Activated CD8-positive, alpha-beta T cell treated with anti-CD3 and anti-CD28 coated beads for 36 hours (primary cell): ENCODE results near the gene TRABD2B. TPM values are rescaled to one million over a fixed set of nuclear protein-coding genes. Genes with fewer than 3 reads are reported as not detected.

Experiments
- ATAC-seq: fragments of 200-7000 bp; cut with Tn5 transposase; one replicate; pipeline ENCODE4 v1.10.0; 2021; ENCODE audit warnings: mild to moderate bottlenecking, moderate library complexity
- CTCF ChIA-PET: fragments of 350-600 bp; sonication (Branson Sonifier 250); formaldehyde crosslinking; loops from one replicate; lab custom pipeline; 2021; ENCODE audit warnings: antibody characterized with exemption; lab: Charles Lee
- POLR2A ChIA-PET: fragments of 350-600 bp; sonication (Branson Sonifier 250); formaldehyde crosslinking; loops from one replicate; lab custom pipeline; 2021; ENCODE audit warnings: antibody characterized with exemption; lab: Charles Lee
- DNase-seq: peaks from one replicate; pipeline ENCODE4 v3.0.0-alpha.2; 2020
- H3K27ac Mint-ChIP-seq: one replicate; pipeline ENCODE4 v1.8.0; 2021; ENCODE audit warnings: mild to moderate bottlenecking, mixed read lengths
- H3K27me3 Mint-ChIP-seq: one replicate; pipeline ENCODE4 v1.8.0; 2021; ENCODE audit warnings: mixed read lengths
- H3K36me3 Mint-ChIP-seq: one replicate; pipeline ENCODE4 v1.8.0; 2021; ENCODE audit warnings: low read depth, mixed read lengths
- H3K4me1 Mint-ChIP-seq: one replicate; pipeline ENCODE4 v1.8.0; 2021; ENCODE audit warnings: low read depth, mixed read lengths
- H3K4me3 Mint-ChIP-seq: one replicate; pipeline ENCODE4 v1.8.0; 2021; ENCODE audit warnings: mild to moderate bottlenecking, moderate library complexity, mixed read lengths
- H3K9me3 Mint-ChIP-seq: one replicate; pipeline ENCODE4 v1.8.0; 2021; ENCODE audit warnings: mixed read lengths
- intact Hi-C: fragments of 100-400 bp; cut with micrococcal nuclease; formaldehyde crosslinking; loops from one replicate; pipeline ENCODE4 v1.10.0; 2022
- total RNA-seq, 2 experiments: library from RNA; stranded (reverse); gene quantifications; one replicate each; pipeline ENCODE4 v1.2.3, GENCODE V29; 2021
- TF ChIP-seq, protein P1 (sequence below): fragments of 200-600 bp; IDR thresholded peaks from one replicate; pipeline ENCODE4 v1.8.0; 2022; ENCODE audit warnings: antibody characterized with exemption, mild to moderate bottlenecking

The TRABD2B gene
- total RNA-seq, 2 experiments from 2014 or later = not detected

- intact Hi-C loops = no loop called here
Observed at GRCh38 chr1:47781171-47781959, 215.8 kb downstream of the TRABD2B start.

GRCh38 chr1:47780469-47780995 is 216.7 kb downstream of the TRABD2B start:
- POLR2A ChIA-PET = no interaction called here

More at GRCh38 chr1:47781171-47781959, 215.8 kb downstream of the TRABD2B start:
- no peaks in the 10 kb centered on the region for H3K4me1 Mint-ChIP-seq
- ATAC-seq (no peak), DNase-seq (no peak)
- no peaks in the 10 kb centered on the region for H3K27me3 Mint-ChIP-seq
- H3K9me3 Mint-ChIP-seq = no peaks in the 10 kb centered on the region
- H3K27ac Mint-ChIP-seq = no peak overlapping the region
- CTCF ChIA-PET = no interaction called here
- POLR2A ChIA-PET = no interaction called here
- TF ChIP-seq, protein P1, sequence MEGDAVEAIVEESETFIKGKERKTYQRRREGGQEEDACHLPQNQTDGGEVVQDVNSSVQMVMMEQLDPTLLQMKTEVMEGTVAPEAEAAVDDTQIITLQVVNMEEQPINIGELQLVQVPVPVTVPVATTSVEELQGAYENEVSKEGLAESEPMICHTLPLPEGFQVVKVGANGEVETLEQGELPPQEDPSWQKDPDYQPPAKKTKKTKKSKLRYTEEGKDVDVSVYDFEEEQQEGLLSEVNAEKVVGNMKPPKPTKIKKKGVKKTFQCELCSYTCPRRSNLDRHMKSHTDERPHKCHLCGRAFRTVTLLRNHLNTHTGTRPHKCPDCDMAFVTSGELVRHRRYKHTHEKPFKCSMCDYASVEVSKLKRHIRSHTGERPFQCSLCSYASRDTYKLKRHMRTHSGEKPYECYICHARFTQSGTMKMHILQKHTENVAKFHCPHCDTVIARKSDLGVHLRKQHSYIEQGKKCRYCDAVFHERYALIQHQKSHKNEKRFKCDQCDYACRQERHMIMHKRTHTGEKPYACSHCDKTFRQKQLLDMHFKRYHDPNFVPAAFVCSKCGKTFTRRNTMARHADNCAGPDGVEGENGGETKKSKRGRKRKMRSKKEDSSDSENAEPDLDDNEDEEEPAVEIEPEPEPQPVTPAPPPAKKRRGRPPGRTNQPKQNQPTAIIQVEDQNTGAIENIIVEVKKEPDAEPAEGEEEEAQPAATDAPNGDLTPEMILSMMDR = no peak
- H3K36me3 Mint-ChIP-seq = no peaks in the 10 kb centered on the region
- no peak overlapping the region for H3K4me3 Mint-ChIP-seq

GRCh38 chr1:47779613-47780012 is 217.6 kb downstream of the TRABD2B start:
- ATAC-seq (no peak), DNase-seq (no peak)
- intact Hi-C loops = no loop called here
- CTCF ChIA-PET = no interaction called here
- POLR2A ChIA-PET = no interaction called here
- H3K27me3 Mint-ChIP-seq = no peaks in the 10 kb centered on the region
- no peaks in the 10 kb centered on the region for H3K36me3 Mint-ChIP-seq
- H3K4me1 Mint-ChIP-seq = no peaks in the 10 kb centered on the region
- H3K4me3 Mint-ChIP-seq = no peak overlapping the region
- no peaks in the 10 kb centered on the region for H3K9me3 Mint-ChIP-seq
- TF ChIP-seq, protein P1 = no peak
- no peak overlapping the region for H3K27ac Mint-ChIP-seq

More at GRCh38 chr1:47780469-47780995, 216.7 kb downstream of the TRABD2B start:
- H3K9me3 Mint-ChIP-seq = no peaks in the 10 kb centered on the region
- CTCF ChIA-PET = no interaction called here
- H3K36me3 Mint-ChIP-seq = no peaks in the 10 kb centered on the region
- intact Hi-C loops = no loop called here
- ATAC-seq (no peak), DNase-seq (no peak)
- TF ChIP-seq, protein P1 = no peak
- no peak overlapping the region for H3K4me3 Mint-ChIP-seq
- no peak overlapping the region for H3K27ac Mint-ChIP-seq
- no peaks in the 10 kb centered on the region for H3K27me3 Mint-ChIP-seq
- no peaks in the 10 kb centered on the region for H3K4me1 Mint-ChIP-seq

GRCh38 chr1:47778280-47778679 is 218.9 kb downstream of the TRABD2B start:
- ATAC-seq = no peak
- intact Hi-C loops = no loop called here
- Mint-ChIP-seq H3K36me3 (no peaks in the 10 kb centered on the region), H3K4me1 (no peaks in the 10 kb centered on the region), H3K27ac (no peak overlapping the region), H3K27me3 (no peaks in the 10 kb centered on the region), H3K4me3 (no peak overlapping the region), H3K9me3 (no peaks in the 10 kb centered on the region)
- DNase-seq = no peak
- TF ChIP-seq, protein P1 = no peak
- ChIA-PET CTCF (no interaction called here), POLR2A (no interaction called here)

DNA sequence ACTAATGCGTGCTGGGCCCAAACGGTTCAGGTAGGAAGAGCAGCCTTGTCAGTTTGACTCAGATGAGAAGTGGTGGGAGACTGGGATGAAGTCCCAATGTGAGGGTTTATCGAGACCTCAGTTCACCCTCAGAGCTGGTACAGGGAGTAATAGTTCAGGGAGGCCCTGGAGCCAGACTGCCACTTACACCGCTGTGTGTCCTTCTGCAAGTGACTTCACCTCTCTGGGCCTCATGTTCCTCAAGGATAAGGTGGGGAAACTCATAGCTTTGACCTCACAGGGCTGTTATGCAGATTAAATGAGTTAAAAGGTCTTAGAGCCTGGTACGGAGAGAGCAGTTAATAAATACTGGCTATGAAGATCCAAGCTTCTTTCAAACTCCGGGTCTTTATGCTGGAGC is 219.9 kb downstream of the TRABD2B start:
- intact Hi-C loops = no loop called here
- Mint-ChIP-seq H3K36me3 (no peaks in the 10 kb centered on the region), H3K27ac (no peak overlapping the region), H3K4me3 (no peak overlapping the region), H3K9me3 (no peaks in the 10 kb centered on the region), H3K27me3 (peaks cover under 1% of the 10 kb centered on the region), H3K4me1 (no peaks in the 10 kb centered on the region)
- DNase-seq (no peak), ATAC-seq (no peak)
- ChIA-PET POLR2A (interaction anchor here (0.9 kb wide), 1 partner anchor 15 kb away, joined by 5 read pairs; no protein-coding TSS in a partner anchor), CTCF (no interaction called here)
- TF ChIP-seq, protein P1 = no peak
